ENCODE results near the gene SLC9A9. TPM values are rescaled to one million over a fixed set of nuclear protein-coding genes. Genes with fewer than 3 reads are reported as not detected.
"Not testable (repeated sequence)": the region's sequence is repeated elsewhere in the genome, so short reads cannot be mapped to it uniquely, and the experiment has no call there.

Gene SLC9A9
- total RNA-seq, 1 experiment from 2014 or later: 2.2 TPM

- POLR2A ChIA-PET: interaction anchor here (1.0 kb wide), 1 partner anchor 219 kb away, joined by 3 read pairs; no protein-coding TSS in a partner anchor
- Mint-ChIP-seq H3K27me3 (ENCODE audit: insufficient read depth, unreplicated experiment) (no peaks in the 10 kb centered on the region), H3K9me3 (ENCODE audit: unreplicated experiment) (no peaks in the 10 kb centered on the region), H3K4me3 (ENCODE audit: unreplicated experiment) (no peak overlapping the region), H3K4me1 (ENCODE audit: insufficient read depth, unreplicated experiment) (no peaks in the 10 kb centered on the region), H3K27ac (ENCODE audit: low read depth, unreplicated experiment) (no peak overlapping the region), H3K36me3 (ENCODE audit: insufficient read depth, unreplicated experiment) (no peaks in the 10 kb centered on the region)
- TF ChIP-seq CTCF (IDR thresholded peaks at IDR 0.05; ENCODE audit: unreplicated experiment): no peak
- CTCF ChIA-PET: interaction anchor here (0.7 to 0.8 kb wide), 2 partner anchors 30 to 207 kb away, joined by 3 to 4 read pairs; no protein-coding TSS in a partner anchor
- no TSS peak for BruUV-seq (replicated peaks)
- intact Hi-C loops (cut with micrococcal nuclease): loop anchor here (10.0 kb wide), 1 partner anchor 302 kb away; no protein-coding TSS in a partner anchor
- DNase-seq (ENCODE audit: unreplicated experiment): no peak
These were observed 411.9 kb downstream of the SLC9A9 start for GRCh38 chr3:143436231-143436930.

- no peak overlapping the region for H3K27ac Mint-ChIP-seq (ENCODE audit: low read depth, unreplicated experiment)
- CTCF ChIA-PET: interaction anchor here (0.9 to 2.0 kb wide), 6 partner anchors 9 to 298 kb away, joined by 3 to 8 read pairs (median 4); no protein-coding TSS in a partner anchor
- H3K4me1 Mint-ChIP-seq (ENCODE audit: insufficient read depth, unreplicated experiment): peaks cover 11% of the 10 kb centered on the region
- H3K27me3 Mint-ChIP-seq (ENCODE audit: insufficient read depth, unreplicated experiment): no peaks in the 10 kb centered on the region
- no TSS peak for BruUV-seq (replicated peaks)
- no peak overlapping the region for H3K4me3 Mint-ChIP-seq (ENCODE audit: unreplicated experiment)
- peak; percentile 30 for TF ChIP-seq CTCF (IDR thresholded peaks at IDR 0.05; ENCODE audit: unreplicated experiment)
- intact Hi-C loops (cut with micrococcal nuclease): loop anchor here (5.0 to 10.0 kb wide), 2 partner anchors 208 to 299 kb away; no protein-coding TSS in a partner anchor
- H3K36me3 Mint-ChIP-seq (ENCODE audit: insufficient read depth, unreplicated experiment): no peaks in the 10 kb centered on the region
- no peaks in the 10 kb centered on the region for H3K9me3 Mint-ChIP-seq (ENCODE audit: unreplicated experiment)
- peak; percentile 36 for DNase-seq (ENCODE audit: unreplicated experiment)
- POLR2A ChIA-PET: interaction anchor here (0.8 to 1.3 kb wide), 4 partner anchors 8 to 180 kb away, joined by 3 to 5 read pairs (median 3); no protein-coding TSS in a partner anchor
These were observed 414.4 kb downstream of the SLC9A9 start for GRCh38 chr3:143433787-143434378.

GRCh38 chr3:143431298-143431697 lies 417.0 kb downstream of the SLC9A9 start:
- not testable (repeated sequence) for BruUV-seq (replicated peaks); H3K4me3 Mint-ChIP-seq (ENCODE audit: unreplicated experiment); H3K9me3 Mint-ChIP-seq (ENCODE audit: unreplicated experiment); H3K27me3 Mint-ChIP-seq (ENCODE audit: insufficient read depth, unreplicated experiment); H3K36me3 Mint-ChIP-seq (ENCODE audit: insufficient read depth, unreplicated experiment)
- intact Hi-C loops (cut with micrococcal nuclease): loop anchor here (5.0 to 10.0 kb wide), 2 partner anchors 211 to 296 kb away; no protein-coding TSS in a partner anchor
- Mint-ChIP-seq H3K27ac (ENCODE audit: low read depth, unreplicated experiment) (peak overlapping the region; percentile 49), H3K4me1 (ENCODE audit: insufficient read depth, unreplicated experiment) (peaks cover 11% of the 10 kb centered on the region)
- POLR2A ChIA-PET: interaction anchor here (0.7 kb wide), 1 partner anchor 212 kb away, joined by 3 read pairs; no protein-coding TSS in a partner anchor
- peak; percentile 72 for DNase-seq (ENCODE audit: unreplicated experiment)
- CTCF ChIA-PET: interaction anchor here (0.6 to 1.2 kb wide), 2 partner anchors 10 to 328 kb away, joined by 3 read pairs; no protein-coding TSS in a partner anchor

- H3K9me3 Mint-ChIP-seq (ENCODE audit: unreplicated experiment): no peaks in the 10 kb centered on the region
- no peaks in the 10 kb centered on the region for H3K36me3 Mint-ChIP-seq (ENCODE audit: insufficient read depth, unreplicated experiment)
- H3K27me3 Mint-ChIP-seq (ENCODE audit: insufficient read depth, unreplicated experiment): no peaks in the 10 kb centered on the region
- CTCF ChIA-PET: interaction anchor here (1.1 to 1.2 kb wide), 2 partner anchors 8 to 10 kb away, joined by 3 read pairs; no protein-coding TSS in a partner anchor
- BruUV-seq (replicated peaks): no TSS peak
- POLR2A ChIA-PET: no interaction called here
- no peak overlapping the region for H3K4me3 Mint-ChIP-seq (ENCODE audit: unreplicated experiment)
- H3K4me1 Mint-ChIP-seq (ENCODE audit: insufficient read depth, unreplicated experiment): peaks cover 11% of the 10 kb centered on the region
- intact Hi-C loops (cut with micrococcal nuclease): loop anchor here (5.0 to 10.0 kb wide), 2 partner anchors 212 to 296 kb away; no protein-coding TSS in a partner anchor
- H3K27ac Mint-ChIP-seq (ENCODE audit: low read depth, unreplicated experiment): no peak overlapping the region
- DNase-seq (ENCODE audit: unreplicated experiment): no peak
- no peak for TF ChIP-seq CTCF (IDR thresholded peaks at IDR 0.05; ENCODE audit: unreplicated experiment)
These were observed 417.7 kb downstream of the SLC9A9 start for GRCh38 chr3:143430568-143430967.

Data from MCF 10A (cell line).